CD14-positive monocyte (primary cell): ENCODE data around the gene PTPRR. TPM values are rescaled to one million over a fixed set of nuclear protein-coding genes. Genes with fewer than 3 reads are reported as not detected.

Experiments
- DNase-seq, 3 donors: peaks; one replicate each; pipeline ENCODE4 v3.0.0-alpha.2; 2011 to 2022
- H2AFZ ChIP-seq: 2 replicates; pipeline ENCODE4 v1.6.0; 2012; ENCODE audit warnings: mild to moderate bottlenecking, low read depth, low read length, inconsistent platforms; ENCODE audit not compliant: insufficient read depth, poor library complexity, severe bottlenecking
- H3K27ac ChIP-seq, 2 donors: 1 replicate in 1 of 2; 2 replicates in 1 of 2; pipeline ENCODE4 v1.5.1; 2012 to 2013; ENCODE audit warnings: low read length in 2 of 2, control low read depth in 1 of 2, inconsistent platforms in 1 of 2, low read depth in 1 of 2, mild to moderate bottlenecking in 1 of 2
- H3K27me3 ChIP-seq, 2 donors: one replicate each; pipeline versions ENCODE4 v1.6.0 to v1.6.1; 2011 to 2013; ENCODE audit warnings: low read length in 2 of 2; ENCODE audit not compliant: control insufficient read depth in 2 of 2, insufficient read depth in 2 of 2
- H3K36me3 ChIP-seq, 2 donors: replicated peaks in 1 of 2; 1 replicate in 1 of 2; 2 replicates in 1 of 2; pipeline versions ENCODE4 v1.5.1 to v1.6.1; 2012 to 2013; ENCODE audit warnings: low read length in 2 of 2, control low read depth in 1 of 2, inconsistent platforms in 1 of 2, mild to moderate bottlenecking in 1 of 2; ENCODE audit not compliant: insufficient read depth in 2 of 2, control insufficient read depth in 1 of 2
- H3K4me1 ChIP-seq, 2 donors: 1 replicate in 1 of 2; 2 replicates in 1 of 2; pipeline versions ENCODE4 v1.5.1 to v1.6.1; 2012 to 2013; ENCODE audit warnings: low read length in 2 of 2, control low read depth in 1 of 2, inconsistent platforms in 1 of 2, mild to moderate bottlenecking in 1 of 2, moderate library complexity in 1 of 2; ENCODE audit not compliant: insufficient read depth in 2 of 2, control insufficient read depth in 1 of 2
- H3K4me2 ChIP-seq: replicated peaks from 2 replicates; pipeline ENCODE3; 2012; ENCODE audit warnings: low read length, moderate library complexity, mild to moderate bottlenecking; ENCODE audit not compliant: poor library complexity, severe bottlenecking; ENCODE audit errors: extremely low read depth
- H3K4me3 ChIP-seq, 3 experiments: fragments of 200-600 bp in 1 of 3; sonication (generic) in 1 of 3; replicated peaks in 1 of 3; 1 replicate in 2 of 3; 2 replicates in 1 of 3; pipeline ENCODE4 v1.5.1; 2011 to 2013; ENCODE audit warnings: low read length in 3 of 3, mild to moderate bottlenecking in 3 of 3, control low read depth in 2 of 3, low read depth in 2 of 3, inconsistent platforms in 1 of 3, moderate library complexity in 1 of 3
- H3K79me2 ChIP-seq: 2 replicates; pipeline ENCODE4 v1.6.0; 2012; ENCODE audit warnings: mild to moderate bottlenecking, control low read depth, inconsistent platforms, low read length, moderate library complexity; ENCODE audit not compliant: insufficient read depth
- H3K9ac ChIP-seq: 2 replicates; pipeline ENCODE4 v1.6.0; 2017; ENCODE audit warnings: low read length, mild to moderate bottlenecking; ENCODE audit not compliant: insufficient read depth, poor library complexity, severe bottlenecking
- H3K9me3 ChIP-seq, 2 donors: replicated peaks in 1 of 2; 1 replicate in 1 of 2; 2 replicates in 1 of 2; pipeline versions ENCODE4 v1.5.1 to v1.6.1; 2012 to 2013; ENCODE audit warnings: low read length in 2 of 2, control low read depth in 1 of 2; ENCODE audit not compliant: control insufficient read depth in 1 of 2, insufficient read depth in 1 of 2
- H4K20me1 ChIP-seq: 2 replicates; pipeline ENCODE4 v1.6.0; 2012; ENCODE audit warnings: mild to moderate bottlenecking, low read length, control low read depth, moderate library complexity; ENCODE audit not compliant: insufficient read depth
- H3K27ac Mint-ChIP-seq, 7 donors: one replicate each; pipeline ENCODE4 v1.8.0; 2020; ENCODE audit warnings: mild to moderate bottlenecking in 7 of 7, mixed read lengths in 7 of 7, moderate library complexity in 6 of 7, inconsistent platforms in 2 of 7
- H3K27me3 Mint-ChIP-seq, 3 donors: one replicate each; pipeline ENCODE4 v1.8.0; 2021 to 2022; ENCODE audit warnings: low read depth in 3 of 3, mild to moderate bottlenecking in 3 of 3, mixed read lengths in 3 of 3, moderate library complexity in 3 of 3, inconsistent platforms in 1 of 3
- H3K36me3 Mint-ChIP-seq, 2 donors: one replicate each; pipeline ENCODE4 v1.8.0; 2020; ENCODE audit warnings: mixed read lengths in 2 of 2, inconsistent platforms in 1 of 2, mild to moderate bottlenecking in 1 of 2
- H3K4me1 Mint-ChIP-seq: one replicate; pipeline ENCODE4 v1.8.0; 2020; ENCODE audit warnings: mild to moderate bottlenecking, mixed read lengths
- H3K4me3 Mint-ChIP-seq, 2 donors: one replicate each; pipeline ENCODE4 v1.8.0; 2020; ENCODE audit warnings: mild to moderate bottlenecking in 2 of 2, mixed read lengths in 2 of 2, moderate library complexity in 1 of 2
- H3K9me3 Mint-ChIP-seq, 7 donors: one replicate each; pipeline ENCODE4 v1.8.0; 2020 to 2022; ENCODE audit warnings: mixed read lengths in 7 of 7, mild to moderate bottlenecking in 6 of 7, moderate library complexity in 6 of 7, inconsistent platforms in 2 of 7
- CTCF ChIP-seq: fragments of 200-600 bp; IDR thresholded peaks from one replicate; pipeline ENCODE4 v1.8.0; 2022; ENCODE audit warnings: antibody characterized with exemption, mild to moderate bottlenecking
- WGBS: methylation state at CpG from one replicate; pipeline ENCODE4 v1.1.5; 2013; ENCODE audit warnings: missing lambda C conversion rate; ENCODE audit not compliant: insufficient coverage; 5-methylcytosine and 5-hydroxymethylcytosine counted together
- intact Hi-C, 2 donors: fragments of 100-400 bp; cut with micrococcal nuclease; formaldehyde crosslinking; loops; one replicate each; pipeline versions ENCODE4 v1.15.0 to v1.15.1; 2023
- polyA plus RNA-seq, 3 donors: library from polyadenylated mRNA; depleted of rRNA in 1 of 3; unstranded in 2 of 3; stranded (reverse) in 1 of 3; fragments of 300-500 nt in 2 of 3; fragments of >200 nt in 1 of 3; fragmentation: Illumina TruSeq in 2 of 3; gene quantifications; 1 replicate in 2 of 3; 2 replicates in 1 of 3; pipeline ENCODE4 v1.2.3, GENCODE V29; 2012 to 2021

The PTPRR gene
- polyA plus RNA-seq, 3 donors, result not detected

GRCh38 chr12:70645494-70646317 is 274.8 kb downstream of the PTPRR start:
- Histone ChIP-seq H3K27me3 (no peaks in the 10 kb centered on the region), H4K20me1 (no peaks in the 10 kb centered on the region), H3K9me3 (no peaks in the 10 kb centered on the region), H3K79me2 (no peaks in the 10 kb centered on the region), H3K4me3 (no peak overlapping the region), H3K27ac (no peak overlapping the region), H3K9ac (no peak overlapping the region), H3K4me1 (no peaks in the 10 kb centered on the region), H3K4me2 (no peak overlapping the region), H3K36me3 (no peaks in the 10 kb centered on the region), H2AFZ (no peak overlapping the region)
- intact Hi-C loops, result no loop called here
- Mint-ChIP-seq H3K27me3 (peaks cover 0 to 5% (median 0%) of the 10 kb centered on the region in 3 donors), H3K36me3 (no peaks in the 10 kb centered on the region), H3K4me3 (no peak overlapping the region), H3K9me3 (peaks cover 0 to 2% (median 0%) of the 10 kb centered on the region in 7 donors), H3K27ac (no peak overlapping the region), H3K4me1 (peaks cover 3% of the 10 kb centered on the region)
- DNase-seq, result no peak
- 28% methylated on average over 3 of the region's 10 CpGs for WGBS
- TF ChIP-seq CTCF, result no peak

- DNase-seq, result no peak
- Mint-ChIP-seq H3K36me3 (no peaks in the 10 kb centered on the region), H3K27me3 (peaks cover 0 to 5% (median 0%) of the 10 kb centered on the region in 3 donors), H3K4me3 (no peak overlapping the region), H3K27ac (no peak overlapping the region), H3K9me3 (peaks cover 0 to 2% (median 0%) of the 10 kb centered on the region in 7 donors), H3K4me1 (peaks cover 3% of the 10 kb centered on the region)
- Histone ChIP-seq H3K4me1 (no peaks in the 10 kb centered on the region), H2AFZ (no peak overlapping the region), H3K27ac (no peak overlapping the region), H3K9me3 (no peaks in the 10 kb centered on the region), H3K4me3 (no peak overlapping the region), H3K27me3 (no peaks in the 10 kb centered on the region), H4K20me1 (no peaks in the 10 kb centered on the region), H3K79me2 (no peaks in the 10 kb centered on the region), H3K9ac (no peak overlapping the region), H3K36me3 (no peaks in the 10 kb centered on the region), H3K4me2 (no peak overlapping the region)
- WGBS, result 92% methylated on average over 2 of the region's 2 CpGs
- intact Hi-C loops, result no loop called here
- TF ChIP-seq CTCF, result no peak
These were observed 275.7 kb downstream of the PTPRR start for GRCh38 chr12:70644861-70645260.
